Measurements from ENCODE around the gene ASPSCR1.

Gene ASPSCR1

DNA sequence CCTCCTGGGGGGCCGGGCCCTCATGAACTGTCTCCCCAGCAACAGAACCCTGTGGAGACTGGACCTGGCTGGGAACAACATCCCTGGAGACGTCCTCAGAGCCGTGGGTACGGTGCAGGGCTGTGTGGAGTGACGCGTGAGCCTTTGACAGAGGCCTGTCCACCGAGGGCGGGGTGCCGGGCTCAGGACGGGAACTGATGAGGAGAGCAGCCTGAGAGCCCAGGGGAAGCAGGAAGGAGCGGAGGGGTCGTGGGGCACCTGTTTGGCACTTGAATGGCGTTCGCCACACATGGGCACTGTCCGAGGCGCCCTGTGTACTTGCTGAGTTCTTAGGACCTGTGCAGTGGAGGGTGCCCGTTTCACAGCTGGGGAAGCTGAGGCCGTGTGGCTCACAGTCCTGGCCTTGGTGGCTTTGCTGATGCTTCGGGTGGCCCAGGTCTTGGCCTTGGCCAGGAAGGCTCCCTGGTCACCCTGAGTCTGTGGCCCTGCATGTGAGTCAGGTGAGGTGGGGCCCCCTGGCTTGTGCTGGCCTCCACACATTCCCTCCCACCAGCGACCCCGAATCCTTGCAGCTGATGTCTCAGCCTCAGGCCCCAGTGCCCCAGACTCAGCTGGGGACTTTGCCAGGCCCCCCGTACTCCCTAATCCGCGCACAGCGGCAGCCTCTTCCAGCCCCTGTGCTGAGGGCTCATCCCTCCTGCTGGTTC lies 48.1 kb downstream of the ASPSCR1 start:
- DNase-seq, result no peak

DNA sequence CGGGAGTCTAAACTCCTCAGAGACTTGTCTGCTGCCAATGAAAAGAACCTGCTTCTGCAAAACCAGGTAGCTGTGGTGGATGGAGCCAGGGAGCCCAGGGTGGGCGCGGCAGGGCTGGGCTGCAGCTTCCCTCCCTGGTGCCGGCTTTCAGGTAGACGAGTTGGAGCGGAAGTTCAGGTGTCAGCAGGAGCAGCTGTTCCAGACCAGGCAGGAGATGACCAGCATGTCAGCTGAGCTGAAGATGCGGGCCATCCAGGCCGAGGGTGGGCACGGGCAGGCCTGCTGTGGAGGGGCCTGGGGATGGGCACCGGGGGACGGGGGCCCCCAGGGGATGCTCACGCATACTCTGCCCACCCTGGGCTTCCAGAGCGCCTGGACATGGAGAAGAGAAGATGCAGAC lies 50.8 kb downstream of the ASPSCR1 start:
- no peak for DNase-seq

DNA sequence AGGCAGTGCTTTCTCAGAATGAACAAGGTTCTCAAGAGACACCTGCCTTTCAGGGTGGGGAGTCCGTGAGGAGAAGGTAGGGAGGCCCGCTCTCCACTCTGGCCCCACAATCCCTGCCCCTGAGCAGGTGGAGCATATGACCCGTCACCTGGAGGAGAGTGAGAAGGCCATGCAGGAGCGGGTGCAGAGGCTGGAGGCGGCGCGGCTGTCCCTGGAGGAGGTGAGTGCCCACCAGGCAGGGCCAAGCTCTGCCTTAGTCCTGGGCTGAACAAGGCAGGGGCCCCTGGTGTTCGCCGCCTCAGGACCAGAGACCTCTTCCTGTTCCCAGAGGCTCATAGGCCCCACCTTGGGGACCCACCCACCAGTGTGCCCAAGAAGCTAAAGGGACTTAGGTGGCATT lies 51.5 kb downstream of the ASPSCR1 start:
- DNase-seq, result no peak

DNA sequence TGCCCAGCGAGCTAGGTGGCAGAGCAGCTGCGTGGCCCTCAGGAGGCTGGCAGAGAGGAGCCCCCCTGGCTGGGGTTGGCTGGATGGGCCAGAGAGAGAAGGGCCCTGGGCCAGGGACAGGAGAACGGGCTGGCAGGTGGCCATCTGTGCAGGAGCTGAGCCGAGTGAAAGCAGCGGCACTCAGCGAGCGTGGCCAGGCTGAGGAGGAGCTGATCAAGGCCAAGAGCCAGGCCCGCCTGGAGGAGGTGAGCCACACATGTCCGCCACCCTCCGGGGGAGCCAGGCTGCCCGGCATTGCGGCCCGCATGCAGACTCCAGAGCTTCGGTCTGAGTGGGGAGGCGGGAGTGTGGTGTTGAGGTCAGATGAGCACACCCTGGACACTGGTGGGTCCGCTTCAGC lies 52.0 kb downstream of the ASPSCR1 start:
- no peak for DNase-seq

DNA sequence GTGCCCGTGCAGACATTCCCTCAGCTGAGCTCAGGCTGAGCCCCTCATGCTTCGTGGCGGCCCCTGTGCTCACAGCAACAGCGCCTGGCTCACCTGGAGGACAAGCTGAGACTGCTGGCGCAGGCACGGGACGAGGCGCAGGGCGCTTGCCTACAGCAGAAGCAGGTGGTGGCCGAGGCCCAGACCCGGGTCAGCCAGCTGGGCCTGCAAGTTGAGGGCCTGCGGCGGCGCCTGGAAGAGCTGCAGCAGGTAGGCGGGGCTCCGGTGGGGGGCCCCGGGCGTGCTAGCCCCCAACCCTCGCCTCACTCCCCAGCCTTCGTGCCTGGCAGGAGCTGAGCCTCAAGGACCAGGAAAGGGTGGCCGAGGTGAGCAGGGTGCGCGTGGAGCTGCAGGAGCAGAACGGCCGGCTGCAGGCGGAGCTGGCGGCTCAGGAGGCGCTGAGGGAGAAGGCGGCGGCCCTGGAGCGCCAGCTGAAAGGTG lies 52.6 kb downstream of the ASPSCR1 start:
- DNase-seq, result no peak

DNA sequence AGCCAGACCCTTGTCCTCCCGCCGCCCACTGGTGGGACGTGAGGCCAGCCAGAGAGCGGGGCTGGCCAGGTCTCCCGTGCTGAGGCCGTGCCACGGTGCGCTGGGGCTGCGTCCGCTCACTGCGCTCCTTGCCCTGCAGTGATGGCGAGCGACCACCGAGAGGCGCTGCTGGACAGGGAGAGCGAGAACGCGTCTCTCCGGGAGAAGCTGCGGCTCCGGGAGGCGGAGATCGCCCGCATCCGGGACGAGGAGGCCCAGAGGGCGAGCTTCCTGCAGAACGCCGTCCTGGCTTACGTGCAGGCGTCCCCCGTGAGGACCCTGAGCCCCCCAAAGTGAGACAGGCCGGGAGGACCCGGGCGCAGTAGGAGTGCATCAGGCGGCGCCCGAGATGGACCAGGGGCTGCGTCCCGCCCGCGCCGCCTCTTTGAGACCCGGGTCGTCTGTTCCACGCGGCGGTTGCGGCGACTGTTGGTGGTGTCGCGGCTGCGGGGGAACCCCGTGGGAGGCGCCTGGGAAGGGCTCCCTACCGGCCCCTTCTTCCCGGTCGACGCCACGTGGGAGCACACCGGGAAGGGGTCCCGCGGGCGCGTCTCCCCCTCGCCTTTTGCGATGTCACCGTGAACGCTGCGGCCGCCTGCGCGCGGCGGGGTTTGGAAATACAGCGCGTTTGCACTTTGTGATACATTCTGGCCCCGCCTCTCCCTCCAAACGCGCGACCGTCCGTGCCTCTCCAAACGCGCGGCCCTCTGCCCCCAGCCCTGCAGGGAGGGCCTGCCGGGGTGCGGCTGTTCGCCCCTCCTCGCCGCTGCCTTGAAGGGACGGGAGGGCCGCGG lies 53.3 kb downstream of the ASPSCR1 start:
- DNase-seq, result peak; percentile 71

DNA sequence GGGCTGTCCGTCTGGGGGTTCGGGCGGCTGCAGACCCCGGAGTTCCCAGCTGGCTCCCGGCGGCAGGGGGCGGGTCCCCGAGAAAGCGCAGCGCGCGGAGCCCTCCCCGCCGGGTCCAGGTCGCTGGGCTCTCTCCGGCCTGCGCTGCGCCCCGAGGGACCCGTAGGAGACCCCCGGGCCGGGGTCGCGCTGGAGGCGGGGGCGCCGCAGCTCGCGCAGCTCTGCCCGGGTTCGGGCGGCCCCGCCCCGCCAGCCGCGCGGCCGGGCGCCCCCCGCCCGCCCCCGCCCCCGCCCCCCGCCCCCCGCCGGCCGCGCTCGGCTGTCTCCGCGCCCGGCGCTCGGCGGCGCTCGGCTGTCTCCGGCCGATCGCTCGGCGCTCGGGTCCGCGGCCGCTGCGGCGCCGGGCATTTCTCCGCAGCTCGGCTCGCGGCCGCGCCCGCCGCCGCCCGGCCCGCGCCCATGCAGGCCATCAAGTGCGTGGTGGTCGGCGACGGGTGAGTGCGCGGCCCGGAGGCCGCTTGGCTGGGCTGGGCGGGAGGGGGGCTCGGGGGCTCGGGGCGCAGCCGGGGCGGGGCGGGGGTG lies 54.0 kb downstream of the ASPSCR1 start, which contains the start of gene RAC3:
RAC3 (plus strand) TSS at position 376 of the 582 bp plus-strand sequence; CDS start at position 460, 84 bp downstream.
- no peak for DNase-seq

DNA sequence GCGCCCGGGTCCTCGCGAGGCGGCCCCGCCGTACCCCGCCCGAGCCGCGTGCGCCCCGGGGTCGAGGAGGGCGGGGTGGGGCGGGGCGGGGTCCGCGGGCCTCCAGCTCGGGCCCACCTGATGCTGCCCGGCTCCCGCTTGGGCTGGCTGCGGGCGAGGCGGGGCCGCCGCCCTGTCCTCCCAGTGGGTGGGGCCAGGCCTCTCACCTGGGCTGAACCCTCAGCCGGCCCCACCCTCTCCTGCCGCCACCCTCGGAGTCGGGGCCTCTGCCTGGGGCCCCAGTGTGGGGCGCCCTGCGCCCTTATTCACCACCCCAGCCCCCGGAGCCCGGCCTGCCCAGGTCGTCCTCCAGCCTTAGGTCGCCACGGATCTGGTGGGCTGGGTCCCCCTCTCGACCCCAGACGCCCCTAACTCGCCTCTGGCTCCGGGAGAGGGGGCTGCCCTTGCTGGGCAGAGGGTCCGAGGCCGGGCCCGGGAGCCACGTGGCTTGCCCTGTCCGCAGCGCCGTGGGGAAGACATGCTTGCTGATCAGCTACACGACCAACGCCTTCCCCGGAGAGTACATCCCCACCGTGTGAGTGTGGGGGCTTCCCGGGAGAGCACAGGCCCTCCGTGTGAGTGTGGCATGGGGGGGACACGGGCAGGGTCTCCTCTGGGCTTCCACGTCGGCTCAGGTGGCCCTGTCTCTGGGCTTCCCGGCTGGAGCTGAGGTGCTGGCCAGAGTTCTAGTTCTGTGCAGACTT lies 54.6 kb downstream of the ASPSCR1 start:
- no peak for DNase-seq

DNA sequence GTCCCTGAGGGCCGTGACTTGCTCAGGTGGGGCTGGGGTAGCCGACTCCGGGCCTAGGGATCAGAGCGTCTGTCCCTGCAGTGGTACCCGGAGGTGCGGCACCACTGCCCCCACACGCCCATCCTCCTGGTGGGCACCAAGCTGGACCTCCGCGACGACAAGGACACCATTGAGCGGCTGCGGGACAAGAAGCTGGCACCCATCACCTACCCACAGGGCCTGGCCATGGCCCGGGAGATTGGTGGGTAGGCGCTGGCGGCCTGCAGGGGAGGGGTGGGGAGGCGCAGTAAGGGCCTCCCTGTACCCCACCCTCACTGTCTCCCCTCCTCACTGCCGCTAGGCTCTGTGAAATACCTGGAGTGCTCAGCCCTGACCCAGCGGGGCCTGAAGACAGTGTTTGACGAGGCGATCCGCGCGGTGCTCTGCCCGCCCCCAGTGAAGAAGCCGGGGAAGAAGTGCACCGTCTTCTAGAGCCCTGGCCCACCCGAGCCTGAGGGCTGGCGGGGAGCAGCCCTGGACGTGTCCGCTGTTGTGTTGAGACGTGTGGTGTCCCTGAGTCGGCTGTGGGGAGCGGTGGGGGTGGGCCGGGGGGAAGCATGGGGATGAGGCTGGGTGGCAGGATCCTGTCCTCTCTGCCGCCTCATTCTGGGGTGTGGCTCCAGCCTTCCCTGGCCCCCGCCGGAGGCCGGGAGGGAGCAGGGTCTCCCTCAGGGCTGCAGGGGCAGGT lies 56.1 kb downstream of the ASPSCR1 start:
- no peak for DNase-seq

DNA sequence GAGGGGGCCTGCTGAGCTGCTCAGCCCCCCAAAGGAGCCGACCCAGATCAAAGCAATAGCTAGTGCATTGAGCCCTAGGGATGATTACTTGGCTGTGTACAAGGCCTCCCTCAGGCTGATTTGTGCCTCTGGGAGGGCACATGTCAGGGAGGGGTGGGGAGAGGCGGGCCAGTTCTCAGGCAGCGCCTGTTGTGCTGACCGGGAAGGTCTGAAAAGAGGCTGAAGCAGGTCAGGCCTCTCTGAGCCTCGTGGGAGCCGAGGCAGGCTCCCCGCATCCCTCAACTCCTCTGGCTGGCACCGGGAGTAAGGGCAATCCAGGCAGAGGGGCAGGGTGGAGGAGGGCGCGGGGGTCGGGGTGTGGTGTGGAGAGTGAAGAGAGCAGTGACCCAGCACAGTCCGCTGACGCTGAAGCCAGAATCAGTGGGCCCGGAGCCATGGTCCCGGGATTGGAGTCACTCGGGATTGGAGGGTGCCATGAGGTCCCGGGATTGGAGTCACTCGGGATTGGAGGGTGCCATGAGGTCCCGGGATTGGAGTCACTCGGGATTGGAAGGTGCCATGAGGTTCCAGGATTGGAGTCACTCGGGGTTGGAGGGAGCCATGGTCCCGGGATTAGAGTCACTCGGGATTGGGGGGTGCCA lies 57.1 kb downstream of the ASPSCR1 start:
- DNase-seq, result no peak

DNA sequence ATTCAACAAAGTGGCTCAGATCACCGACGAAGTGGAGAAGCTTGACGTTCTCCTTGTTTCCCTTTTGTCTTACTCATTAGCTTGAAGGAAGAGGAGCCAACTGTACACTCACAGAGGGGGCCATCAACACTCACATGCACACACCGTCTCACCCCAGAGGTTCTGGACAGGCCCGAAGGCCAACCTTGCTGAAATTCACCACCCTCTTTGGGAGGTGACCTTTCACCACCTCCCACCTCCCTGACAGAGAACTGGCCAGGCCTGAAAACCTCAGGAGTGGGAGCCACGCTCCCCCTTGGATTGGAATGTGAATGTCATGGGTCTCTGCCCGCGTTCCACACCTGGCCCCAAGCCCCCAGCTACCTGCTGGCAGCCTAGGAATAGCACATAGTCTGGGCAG lies 58.1 kb downstream of the ASPSCR1 start:
- no peak for DNase-seq

DNA sequence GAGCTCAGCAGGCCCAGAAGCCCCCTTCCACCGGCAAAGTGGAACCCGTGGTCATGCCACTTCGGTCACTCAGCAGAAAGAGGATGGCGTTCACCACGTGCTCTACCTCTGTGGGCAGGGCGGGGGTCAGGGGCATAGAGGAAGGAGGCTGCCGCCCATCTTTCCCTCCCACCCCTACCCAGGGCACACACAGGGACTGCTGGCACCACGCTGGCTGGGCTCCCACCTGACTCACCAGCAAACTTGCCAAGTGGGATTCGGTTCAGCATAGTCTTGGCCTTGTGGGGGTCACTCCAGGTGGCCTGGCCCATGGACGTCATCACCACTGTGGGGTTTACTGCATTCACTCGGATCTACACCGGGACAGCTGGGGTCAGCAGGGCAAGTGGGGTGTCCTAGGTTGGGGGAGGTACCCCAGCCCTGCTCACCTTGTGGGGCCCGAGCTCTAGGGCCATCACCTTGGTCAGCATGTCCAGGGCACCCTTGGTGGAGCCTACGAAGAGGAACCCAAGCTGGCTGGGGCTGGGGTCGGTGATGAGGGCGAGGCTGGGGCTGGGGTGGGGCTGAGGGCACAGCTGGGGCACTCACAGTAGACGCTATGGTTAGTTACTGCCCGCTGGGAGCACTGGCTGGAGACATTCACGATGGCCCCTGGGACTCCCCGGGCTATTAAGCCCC lies 58.7 kb downstream of the ASPSCR1 start:
- DNase-seq, result no peak

DNA sequence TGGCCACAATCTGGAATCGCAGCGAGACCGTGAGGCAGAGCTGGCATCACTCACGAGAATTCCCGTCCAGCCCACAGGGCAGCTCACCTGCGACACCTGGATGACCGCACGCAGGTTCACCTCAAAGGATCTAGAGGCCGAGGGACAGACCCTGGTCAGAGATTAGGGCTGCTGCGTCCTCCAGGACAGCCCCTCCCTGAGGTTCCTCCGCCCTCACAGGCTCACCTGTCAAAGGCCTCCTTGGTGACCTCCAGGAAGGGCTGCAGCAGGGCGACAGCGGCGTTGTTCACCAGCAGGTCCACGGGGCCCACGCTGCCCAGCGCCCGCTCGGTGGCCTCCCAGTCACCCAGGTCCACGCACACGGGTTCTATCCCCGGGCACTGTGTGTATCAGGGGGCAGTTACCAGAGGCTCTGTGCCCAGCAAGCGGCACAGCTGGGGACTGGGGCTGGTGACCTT lies 59.2 kb downstream of the ASPSCR1 start:
- no peak for DNase-seq

DNA sequence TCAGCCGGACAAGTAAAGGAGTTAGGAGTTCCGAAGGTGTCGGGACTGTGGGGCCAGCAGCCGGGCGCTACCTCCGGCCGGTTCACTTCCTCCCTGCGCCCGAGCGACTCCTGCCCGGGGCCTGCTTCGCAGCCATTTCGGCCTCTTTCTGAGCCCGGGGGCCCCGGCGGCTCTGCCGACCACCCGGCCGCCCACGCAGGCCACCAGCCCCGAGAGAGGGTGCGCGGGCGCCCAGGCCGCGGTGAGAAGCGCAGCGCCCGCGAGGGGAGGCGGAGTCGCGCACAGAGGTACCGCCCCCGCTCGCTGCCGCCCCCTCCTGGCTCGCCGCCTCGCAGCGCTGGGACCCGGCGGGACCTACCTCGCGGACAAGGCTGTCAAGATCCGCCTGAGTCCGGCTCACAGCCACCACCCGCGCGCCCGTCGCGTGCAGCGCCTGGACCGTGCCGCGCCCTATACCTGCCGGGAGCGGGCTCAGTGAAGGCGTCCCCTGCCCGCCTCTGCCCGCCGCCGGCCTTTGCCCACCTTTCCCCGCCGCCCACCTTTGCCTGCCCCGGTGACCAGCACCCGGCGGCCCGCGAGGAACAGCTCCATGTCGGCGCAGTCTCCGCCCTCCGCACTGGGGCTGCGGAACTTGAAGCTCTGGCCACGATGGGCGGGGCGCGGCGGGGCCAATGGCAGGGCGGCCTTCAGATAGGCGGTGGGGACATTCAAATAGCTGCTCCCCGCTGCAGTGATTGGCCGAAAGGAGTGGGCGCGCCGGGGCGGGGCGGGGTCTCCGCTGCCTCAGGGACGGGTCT lies 59.9 kb downstream of the ASPSCR1 start, which contains the start of gene DCXR:
DCXR (minus strand) TSS at position 606 of the 797 bp plus-strand sequence; CDS start at position 591, 15 bp downstream.
- peak; percentile 95 for DNase-seq

DNA sequence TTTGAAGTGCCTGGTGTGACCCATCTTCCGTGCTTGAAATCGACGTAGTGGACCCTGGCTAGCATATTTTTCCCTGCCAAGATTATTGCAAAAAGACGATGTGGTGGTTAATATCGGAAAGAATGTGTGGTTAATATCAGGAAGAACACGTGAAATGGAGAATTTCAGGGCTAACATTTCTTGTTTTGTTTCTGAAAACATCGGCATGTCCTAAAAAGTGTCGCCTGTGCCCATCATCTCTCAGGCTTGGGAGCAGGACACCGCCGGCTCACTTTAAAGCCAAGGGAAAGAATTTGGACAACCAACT lies 60.4 kb downstream of the ASPSCR1 start:
- no peak for DNase-seq

DNA sequence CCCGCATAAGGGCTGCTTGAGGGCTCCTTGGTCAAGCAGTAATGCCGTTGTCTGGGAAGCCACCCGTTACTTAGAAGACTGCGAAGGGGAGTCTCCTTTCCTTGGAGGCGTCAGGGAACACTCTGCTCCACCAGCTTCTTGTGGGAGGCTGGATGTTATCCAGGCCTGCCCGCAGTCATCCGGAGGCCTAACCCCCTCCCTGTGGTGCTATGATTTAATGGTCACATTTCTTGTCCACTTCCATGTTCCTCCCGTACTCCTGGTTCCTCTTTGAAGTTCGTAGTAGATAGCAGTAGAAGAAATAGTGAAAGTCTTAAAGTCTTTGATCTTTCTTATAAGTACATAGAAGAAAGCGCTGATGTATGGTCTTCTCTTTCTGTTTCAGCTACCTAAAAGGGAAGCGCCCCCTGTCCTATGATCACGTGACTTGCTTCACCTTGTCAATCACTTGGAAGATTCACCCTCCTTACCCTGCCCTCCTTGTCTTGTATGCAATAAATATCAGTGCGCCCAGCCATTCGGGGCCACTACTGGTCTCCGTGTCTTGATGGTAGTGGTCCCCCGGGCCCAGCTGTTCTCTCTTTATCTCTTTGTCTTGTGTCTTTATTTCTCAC lies 61.5 kb downstream of the ASPSCR1 start:
- DNase-seq, result peak; percentile 84

DNA sequence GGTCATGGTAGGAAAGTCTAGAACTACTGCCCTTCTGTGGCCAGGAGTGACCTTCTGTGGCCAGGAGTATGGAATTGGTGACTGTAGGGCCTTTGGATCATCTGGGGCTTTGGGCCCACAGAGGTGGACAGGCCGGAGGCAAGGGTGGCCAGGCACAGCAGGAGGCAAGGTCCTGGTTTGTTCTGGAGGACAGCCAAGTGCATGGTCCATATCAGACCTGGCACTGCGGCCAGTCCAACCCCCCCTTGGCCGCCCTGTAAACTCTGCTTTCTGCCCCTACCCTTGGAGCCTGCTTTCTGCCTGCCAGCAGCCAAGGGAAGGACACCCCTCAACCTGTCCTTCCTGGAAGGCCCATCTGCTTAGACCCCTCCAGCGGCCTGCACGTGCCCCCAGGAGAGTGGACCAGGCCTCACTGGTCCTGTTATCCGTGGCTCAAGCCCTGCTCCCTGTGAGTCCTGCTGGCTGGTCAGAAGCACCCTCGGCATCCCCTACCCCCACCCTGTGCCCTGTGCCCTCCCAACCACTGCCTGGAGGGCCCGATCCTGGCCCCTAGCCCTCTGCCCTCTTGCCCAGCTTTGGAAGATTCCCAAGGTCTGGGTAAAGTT lies 62.4 kb downstream of the ASPSCR1 start:
- no peak for DNase-seq

DNA sequence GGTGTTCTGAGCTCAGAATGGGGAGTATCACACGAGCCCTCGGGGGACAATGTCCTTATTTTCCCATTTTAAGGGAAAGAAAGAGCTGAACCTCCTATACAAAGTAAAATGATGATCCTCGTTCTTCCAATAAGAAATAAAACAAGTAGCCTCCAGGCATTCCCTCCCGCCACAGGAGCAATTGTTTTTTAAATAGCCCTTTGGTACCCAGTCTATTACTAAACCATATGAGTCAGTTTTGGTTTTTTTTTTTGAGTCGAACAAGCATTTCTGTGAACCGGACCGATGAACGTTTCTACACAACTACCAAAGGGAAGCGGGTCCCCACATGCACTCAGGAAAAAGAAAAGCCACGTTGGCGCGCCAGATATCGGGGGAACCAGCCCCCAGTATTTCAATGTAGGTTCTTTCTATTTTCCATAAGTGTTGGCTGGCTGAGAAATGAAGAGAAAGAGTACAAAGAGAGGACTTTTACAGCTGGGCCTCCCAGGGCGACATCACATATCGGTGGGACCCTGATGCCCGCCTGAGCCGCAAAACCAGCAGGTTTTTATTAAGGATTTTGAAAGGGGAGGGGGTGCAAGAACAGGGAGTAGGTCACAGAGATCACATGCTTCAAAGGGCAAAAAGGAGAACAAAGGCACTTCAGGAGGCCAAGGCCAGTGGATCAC lies 63.9 kb downstream of the ASPSCR1 start:
- DNase-seq, result peak; percentile 75

DNA sequence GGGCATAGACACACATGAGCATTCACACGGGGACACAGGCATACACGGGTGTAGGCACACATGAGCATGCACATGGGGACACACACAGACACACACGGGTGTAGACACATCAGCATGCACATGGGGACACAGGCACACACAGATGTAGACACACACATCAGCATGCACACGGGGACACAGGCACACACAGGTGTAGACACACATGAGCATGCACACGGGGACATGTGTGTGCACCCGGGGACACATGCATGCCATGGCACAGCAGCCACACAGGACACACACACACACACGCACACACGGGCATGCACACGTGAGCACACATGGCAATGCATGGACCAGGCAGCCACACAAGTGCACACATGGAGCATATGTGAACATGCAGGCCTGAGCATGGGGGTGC lies 65.2 kb downstream of the ASPSCR1 start:
- DNase-seq, result no peak

Measured in MV-4-11 (cell line).